Activated CD4-positive, alpha-beta T cell treated with anti-CD3 and anti-CD28 coated beads, Interleukin-2, Interleukin-4, amounts not matched to agents 100 ng/mL and 50 ng/mL, durations not matched to agents 16 hours and 8 hours (primary cell): ENCODE measurements around the gene TCF21.

Source experiments
- DNase-seq: peaks from one replicate; pipeline ENCODE4 v3.0.0-alpha.2; 2020; ENCODE audit warnings: low spot score

TCF21 gene

DNA sequence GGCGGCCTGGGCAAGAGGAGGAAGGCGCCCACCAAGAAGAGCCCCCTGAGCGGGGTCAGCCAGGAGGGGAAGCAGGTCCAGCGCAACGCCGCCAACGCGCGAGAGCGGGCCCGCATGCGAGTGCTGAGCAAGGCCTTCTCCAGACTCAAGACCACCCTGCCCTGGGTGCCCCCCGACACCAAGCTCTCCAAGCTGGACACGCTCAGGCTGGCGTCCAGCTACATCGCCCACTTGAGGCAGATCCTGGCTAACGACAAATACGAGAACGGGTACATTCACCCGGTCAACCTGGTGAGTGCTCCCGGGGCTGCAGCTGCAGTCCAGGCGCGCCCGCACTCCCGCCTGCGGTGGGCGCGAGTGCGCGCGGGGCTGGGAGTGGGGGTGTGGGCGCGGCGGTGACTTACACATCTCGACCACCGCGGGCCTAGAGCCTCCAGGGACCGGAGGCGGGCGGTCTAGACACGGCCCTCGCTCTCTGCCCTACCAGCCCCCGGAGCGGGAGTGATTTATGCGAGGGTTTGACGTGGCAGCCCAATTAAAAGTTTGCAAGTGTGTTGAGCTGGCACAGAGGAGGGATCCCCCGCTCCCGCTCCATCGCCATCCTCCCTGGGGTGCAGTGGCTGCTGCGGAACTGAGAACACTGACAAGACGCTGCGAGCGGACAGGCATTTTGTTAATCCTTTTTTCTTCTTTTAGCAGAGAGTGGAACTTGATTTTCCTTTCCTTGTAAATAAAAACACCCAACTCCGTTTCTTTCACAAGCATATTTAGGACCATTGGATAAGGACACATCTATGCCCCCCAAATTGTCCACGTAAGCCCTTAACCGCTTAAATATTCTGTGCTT lies 867 bp downstream of the TCF21 start:
- DNase-seq = no peak

DNA sequence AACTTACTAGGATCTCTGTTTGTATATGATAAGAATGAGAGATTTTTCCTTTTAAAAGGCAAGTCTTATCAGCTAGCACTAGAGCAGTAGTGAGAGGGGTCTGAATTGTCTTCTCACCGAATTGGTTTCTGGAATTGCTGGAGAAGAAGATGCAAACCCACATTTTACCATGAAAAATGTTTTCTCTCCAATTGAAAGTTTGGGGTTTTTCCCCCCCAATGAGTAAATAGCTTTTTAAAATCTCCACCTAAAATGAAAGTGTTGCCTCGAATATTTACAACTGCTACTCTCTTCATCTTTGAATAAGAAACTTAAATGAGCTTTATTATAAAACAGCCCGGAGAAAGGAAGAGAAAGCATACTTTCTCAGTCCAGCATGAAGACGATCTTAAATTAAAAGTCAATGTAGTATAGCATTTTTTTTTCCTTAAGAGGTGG lies 1.8 kb downstream of the TCF21 start:
- DNase-seq = no peak

DNA sequence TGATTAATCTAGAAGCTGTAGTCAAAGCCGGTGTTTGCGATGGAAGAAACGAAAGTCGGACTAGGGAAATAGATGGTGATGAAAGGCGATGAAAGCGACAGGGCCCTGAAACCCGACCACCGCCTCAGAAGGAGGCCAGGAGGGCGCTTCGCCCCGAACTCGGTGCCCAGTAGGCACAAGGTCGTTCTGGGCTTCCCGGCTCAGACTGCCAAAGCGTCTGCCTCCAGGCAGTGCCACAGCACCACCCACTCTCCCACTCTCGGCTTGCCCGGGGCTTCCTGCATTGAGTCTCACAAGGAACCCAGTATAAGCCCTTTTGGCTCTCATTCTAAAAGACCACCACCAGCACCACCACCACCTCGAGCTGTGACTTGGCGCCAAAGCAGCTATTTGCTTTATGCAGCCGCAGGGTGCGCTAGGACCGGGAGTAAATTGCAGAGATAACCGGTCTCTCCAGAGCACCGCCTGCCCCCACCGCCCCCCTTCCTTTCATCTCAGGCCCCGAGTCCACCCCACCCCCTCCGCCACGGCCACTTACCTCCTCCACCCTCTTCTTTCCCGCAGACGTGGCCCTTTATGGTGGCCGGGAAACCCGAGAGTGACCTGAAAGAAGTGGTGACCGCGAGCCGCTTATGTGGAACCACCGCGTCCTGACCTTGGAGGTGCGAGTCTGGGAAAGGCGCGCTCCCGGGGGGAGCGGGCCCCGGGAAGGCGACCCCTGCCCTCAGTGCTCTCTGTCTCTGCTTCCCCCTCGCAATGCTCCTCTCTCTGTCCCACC lies 2.4 kb downstream of the TCF21 start:
- no peak for DNase-seq

DNA sequence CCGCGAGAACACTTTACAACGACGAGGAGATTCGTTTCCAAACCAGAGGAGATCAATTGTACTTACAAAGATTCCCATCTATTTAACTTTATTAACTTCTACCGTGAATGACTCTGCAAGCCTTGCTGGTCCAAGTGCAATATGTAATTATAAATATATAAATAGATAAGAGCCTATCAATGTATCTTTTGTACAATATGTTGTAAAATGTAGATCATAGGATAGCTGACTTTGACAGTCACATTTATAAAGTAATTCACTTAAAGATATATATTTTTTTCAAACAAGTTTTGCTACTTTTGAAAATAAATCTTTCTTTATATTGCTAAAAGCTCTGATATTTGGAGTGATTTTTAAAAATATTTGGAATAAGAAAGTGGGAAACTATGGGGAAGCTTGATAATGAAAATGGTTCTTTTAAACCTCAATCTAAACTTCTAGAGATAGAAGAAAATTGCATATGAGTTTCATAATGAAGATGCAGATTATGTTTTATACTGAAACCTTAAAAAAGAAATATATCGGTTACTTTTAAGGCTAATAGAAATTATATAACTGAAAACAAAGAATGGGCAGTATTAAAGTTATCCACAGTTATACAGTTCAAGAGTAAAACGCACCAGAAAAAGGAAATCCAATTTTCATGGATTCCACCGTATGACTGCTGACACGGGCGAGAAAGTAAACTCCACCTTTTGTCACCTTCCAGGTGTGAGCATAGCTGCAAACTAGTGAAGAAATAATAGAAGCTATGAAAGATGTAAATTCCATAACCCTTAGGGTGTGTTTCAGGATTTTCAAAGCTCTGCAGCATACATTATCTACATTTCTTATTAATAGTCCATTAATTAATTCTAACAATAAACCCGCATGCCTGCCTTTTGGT lies 3.3 kb downstream of the TCF21 start:
- no peak for DNase-seq

DNA sequence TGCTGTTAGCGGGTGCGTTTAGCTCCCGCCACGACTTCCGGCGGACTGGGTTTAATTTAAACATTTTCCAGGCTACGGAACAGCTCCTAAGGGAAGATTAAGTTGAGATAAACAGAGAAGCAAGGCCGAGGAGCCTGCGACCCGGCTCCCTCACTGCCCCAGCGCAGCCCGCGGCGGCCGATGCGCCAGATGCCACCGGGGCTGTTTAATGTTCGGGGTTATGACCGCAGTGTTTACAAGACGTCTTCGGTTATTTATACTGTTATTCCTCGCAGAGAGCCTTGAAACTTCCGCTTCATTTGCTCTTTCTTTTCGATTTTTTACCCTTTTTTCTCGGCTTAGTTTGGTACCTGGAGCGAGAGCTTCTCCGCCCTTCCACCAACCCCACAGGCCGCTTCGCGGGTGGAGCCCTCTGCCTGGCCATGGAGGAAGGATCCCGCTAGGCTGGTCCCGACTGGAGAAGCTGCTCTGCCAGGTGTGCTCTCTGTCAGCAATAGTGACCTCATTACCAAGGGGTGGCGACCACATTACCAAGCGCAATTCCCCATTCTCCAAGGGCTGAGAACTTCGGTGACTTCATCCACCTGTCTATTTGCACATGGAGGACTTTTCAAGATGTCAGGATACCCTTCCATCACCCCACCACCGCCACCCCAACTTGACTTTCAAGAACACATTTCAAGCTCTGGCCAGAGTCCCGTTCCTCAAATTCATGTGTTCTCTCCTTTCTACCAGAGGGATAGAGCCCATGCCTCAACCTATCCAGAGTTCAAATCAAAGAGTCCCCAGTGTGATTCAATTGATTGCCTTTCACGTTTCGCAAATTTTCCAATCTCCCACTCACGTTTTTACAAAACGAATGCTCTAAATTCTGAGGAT lies 4.1 kb downstream of the TCF21 start:
- no peak for DNase-seq

DNA sequence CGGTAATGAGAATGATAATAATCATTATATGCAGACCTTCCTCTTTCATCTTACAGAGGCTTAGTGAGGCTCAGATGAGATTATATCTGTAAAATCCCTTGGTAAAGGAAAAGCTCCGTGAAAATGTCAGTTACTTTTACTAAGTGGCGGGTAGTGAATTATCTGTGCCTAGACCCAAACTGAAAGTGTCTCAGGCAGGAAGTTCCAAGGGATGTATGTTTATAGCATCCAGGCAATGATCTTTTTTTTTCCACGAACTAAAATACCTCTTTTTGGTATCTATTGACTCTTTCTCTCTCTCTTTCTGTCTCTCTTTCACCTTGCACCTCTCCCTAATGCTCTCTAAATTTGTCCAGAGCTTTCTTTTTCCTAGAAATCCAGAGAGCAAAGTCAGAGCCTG lies 5.0 kb downstream of the TCF21 start:
- no peak for DNase-seq

DNA sequence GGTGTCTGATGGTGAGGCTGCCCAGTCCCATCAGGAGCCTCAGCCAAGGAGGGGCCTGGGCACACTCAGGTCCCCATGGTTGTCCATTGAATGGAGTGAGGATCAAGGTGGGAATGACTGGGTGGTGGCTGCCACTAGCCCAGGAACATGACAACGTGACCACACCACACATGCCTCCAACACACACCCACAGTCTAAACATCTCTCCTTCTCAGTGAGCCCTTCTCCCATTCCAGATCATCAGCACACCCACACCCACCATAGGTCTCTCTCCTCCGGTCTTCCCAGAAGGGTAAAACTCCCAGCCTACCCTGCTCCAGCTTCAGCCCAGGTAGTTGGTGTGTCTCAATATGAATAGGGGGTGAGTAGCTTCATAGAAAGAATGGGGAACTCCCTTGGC lies 5.5 kb downstream of the TCF21 start:
- no peak for DNase-seq

DNA sequence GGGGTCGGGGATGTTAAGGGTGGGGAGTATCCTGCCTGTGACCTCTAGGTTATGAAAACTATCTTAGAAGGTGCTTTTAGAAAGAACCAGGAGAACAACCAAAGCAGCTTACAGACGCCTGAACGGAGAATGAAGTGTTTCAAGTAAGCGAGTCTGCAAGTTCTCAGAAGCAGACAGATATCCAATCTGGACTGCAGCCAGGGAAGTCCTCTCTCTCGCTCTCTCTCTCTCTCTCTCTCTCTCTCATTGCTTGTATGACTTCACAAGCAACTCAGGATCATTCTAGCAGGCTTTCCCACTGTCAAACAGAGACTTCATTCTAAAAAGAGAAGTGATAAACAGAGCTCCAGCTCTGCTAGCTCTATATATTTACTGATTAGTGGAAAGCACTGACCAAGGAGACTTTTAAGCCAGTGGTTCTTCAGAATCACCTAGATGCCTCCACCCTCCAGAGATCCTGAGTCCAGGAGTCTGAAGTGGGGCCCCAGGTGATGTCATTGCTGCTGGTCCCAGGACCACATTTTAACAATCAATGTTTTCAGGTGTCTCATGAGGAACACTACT lies 6.0 kb downstream of the TCF21 start:
- no peak for DNase-seq

DNA sequence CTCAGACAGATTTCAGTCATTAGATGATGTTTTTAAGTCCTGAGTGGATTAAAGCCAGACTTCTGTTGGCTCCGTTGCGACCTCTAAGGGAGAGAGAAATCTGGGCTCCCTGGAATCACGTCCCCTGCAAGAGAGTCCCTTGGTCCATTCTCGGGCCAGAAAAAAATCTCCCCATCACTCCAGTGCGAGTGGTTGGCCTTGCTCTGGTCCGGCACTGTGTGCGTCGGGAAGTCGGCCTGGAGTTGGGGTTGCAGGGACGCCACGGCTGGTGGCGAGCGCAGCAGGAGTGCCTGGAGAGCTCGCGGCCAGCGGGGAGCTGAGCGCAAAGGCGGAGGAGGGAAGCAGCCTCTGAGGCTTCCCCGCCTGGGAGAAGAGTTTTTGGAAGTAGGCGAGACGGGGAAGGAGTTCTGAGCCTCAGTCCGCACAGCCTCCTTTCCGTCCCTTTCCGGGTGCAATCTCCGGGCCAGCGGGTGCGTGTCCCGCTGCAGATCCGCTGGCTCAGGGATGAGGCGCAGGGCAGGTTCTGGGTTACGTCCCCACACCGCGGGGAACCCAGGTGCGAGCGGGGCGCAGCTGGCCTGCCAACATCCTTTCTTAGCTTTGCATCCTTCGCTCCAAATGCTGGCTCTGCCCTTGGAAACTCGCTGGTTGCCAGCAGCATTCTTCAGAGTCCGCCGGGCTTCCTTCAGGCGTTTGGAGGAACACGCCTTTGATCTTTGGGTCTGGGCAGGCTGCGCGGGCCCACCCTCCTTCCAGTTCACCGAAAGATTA lies 6.8 kb downstream of the TCF21 start:
- DNase-seq = no peak

DNA sequence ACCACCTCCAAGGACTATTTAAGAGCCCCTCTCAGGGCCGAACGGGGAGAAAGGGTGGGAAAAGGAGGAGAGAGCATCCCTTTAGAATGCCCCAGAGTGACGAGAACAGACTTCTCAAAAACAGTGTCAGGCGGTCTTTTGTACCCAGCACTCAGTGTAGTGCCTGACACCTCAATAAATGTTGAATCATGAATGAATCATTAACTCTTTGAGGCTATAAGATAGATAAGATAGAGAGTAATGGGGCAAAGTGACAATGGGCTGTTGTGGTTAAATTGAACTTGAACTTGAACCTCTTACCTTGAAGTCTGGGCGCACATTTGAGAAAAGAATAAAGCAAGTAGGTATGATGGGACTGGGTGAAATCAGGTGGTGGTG lies 7.4 kb downstream of the TCF21 start:
- no peak for DNase-seq

DNA sequence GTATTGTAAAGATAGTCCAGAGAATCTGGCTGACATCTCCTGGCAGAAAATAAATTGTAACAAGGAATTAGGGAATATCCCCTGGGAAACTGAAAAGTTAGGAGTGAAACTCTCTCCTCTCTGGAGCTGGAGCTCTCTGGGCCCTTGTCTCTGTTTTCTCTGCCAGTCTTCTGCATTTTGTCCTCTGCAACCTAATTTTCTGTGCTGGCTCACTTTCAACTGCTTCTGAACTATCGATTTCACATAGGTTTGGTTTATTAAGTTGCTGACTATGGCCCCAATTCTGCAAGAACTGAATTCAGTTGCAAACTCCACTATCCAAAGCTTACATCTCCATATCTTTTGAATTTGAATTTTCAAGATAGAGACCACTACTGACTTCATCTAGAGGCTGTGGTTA lies 9.3 kb downstream of the TCF21 start:
- DNase-seq = no peak

DNA sequence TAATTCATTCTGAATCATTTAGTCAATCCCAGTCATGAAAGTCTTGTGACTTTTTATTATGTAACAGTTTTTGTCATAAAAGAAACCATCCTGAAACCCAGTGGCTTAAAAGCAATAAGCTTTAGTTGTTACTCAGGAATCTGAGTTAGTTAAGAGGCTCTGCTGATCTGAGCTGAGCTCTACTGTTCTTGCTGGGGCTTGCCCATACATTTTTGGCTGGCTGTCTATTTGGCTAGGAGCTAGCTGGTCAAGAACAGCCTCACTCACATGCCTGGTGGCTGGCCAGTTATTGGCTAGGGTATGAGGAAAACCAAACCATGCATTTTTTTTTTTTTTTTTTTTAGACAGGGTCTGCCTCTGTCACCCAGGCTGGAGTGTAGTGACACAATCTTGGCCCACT lies 10.6 kb downstream of the TCF21 start:
- DNase-seq = no peak

DNA sequence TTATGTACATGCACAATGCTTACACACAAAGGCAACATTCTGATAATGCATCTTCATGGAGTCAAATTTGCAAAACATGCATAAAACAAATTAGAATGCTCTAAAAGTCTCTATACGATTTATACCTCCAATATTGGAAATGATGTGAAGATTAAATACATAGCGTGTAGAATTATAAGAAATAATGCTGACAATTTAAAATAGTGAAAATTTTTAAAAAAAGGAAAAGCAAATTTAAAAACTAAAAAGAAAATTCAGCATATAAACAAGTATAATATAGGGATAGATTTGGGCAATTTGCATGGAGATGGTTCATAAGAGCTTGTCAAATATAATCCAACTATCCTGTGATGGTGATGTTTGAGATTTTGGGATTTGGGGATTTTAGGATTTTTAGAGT lies 14.9 kb downstream of the TCF21 start:
- DNase-seq = no peak

DNA sequence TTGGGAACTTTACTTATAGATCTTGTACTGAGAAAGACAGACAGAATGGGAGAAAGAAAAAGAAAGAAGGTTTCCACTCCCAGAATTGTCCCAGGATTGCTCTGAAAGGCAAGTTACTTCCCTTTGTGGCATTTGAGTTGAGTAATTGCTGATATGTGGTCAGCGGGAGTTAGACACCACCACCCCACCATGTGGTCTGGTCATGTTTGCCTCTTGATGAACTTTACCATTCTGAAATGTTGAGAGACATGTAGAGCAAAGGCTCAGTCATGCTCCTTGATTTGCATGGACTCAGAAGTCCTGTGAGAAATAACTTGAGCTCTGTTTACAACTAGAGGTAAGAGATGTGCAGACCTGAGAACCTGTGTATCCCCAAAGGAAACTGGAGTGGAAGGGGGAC lies 17.1 kb downstream of the TCF21 start:
- no peak for DNase-seq

DNA sequence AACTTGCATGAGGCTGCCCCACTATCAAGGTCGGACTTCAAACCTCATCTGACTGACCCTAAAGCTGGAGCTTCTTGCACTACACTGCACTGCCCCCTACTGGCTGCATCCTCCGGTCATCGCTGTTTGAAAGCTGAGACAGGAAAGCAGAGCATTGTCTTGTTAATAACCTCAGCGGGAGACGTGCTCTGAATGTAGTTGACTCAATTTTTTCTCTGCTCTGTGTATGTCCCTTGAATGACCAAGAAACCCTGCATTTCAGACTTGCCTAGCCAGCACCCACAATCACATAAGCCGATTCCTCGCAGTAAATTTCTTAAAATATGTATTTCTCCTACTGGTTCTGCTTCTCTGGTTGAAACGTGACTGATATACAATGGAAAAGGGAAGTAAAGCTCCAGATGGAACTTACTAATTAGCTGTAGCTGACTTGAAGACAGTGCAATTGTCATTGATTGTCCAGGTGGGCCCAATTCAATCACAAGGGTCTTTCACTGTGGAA lies 27.8 kb downstream of the TCF21 start:
- peak; percentile 79 for DNase-seq

DNA sequence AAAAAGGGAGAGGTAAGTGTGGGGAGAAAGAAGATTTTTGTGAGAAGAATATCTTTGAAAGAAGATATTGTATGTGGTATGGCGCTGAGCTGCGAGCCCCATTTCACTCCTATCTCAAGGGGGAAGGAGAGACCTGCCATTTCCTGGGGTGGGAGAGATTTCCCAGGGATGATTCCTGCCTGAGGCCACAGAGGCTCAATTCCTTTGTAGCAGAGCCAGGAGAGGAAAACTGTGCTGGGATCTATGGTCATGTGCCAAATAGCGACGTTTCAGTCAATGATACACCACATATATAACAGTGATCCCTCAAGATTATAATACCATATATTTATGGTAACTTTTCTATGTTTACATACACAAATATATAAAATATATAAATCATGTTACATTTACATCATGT lies 28.9 kb downstream of the TCF21 start:
- DNase-seq = no peak

DNA sequence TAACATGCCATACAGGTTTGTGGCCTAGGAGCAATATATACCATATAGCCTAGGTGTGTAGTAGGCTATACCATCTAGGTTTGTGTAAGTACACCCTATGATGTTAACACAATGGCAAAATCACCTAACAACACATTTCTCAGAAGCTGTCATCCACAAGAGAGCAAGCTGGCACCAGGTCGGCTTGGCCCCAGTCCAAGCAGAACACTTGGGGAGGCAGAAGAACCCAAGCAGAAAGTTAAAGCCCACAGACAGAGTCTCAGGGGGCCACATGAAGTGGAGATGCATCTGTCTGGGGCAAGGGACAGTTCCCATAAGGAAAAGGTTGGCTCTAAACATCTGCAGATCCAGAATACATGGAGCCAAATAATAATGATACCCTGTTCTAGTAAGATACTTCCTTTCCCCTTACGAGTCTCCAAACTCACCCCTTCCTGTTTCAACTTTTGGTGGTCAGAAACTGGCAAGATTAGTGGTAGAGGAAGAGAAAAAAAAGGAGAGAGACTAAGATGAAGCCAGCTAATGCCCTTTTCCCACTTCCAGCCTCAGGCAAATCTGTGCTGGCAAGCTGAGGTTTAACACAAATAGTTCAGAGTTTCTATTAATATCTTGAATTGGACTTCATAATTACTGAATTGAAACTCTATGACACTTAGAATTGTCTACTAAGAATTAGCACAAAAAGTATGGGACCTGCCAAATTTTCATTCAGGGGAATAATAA lies 29.5 kb downstream of the TCF21 start:
- DNase-seq = no peak

DNA sequence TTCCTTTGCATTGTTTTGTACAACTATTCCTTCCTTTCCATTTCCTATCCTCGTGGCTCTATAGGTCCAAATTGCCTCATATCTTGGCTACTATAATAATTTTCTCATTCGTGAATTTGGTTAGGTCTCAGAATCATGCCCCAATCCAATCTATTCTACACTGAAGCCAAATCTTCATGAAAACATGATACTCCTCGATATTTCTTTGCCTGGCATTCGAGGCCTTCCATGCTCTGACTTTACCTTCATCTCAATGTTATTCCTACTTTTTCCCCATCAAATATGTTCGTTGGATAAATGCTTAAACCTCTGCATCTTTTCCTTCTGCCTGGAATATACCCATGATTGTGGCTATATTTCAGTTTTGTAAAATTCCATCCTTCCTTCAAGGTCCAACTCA lies 30.4 kb downstream of the TCF21 start:
- no peak for DNase-seq

DNA sequence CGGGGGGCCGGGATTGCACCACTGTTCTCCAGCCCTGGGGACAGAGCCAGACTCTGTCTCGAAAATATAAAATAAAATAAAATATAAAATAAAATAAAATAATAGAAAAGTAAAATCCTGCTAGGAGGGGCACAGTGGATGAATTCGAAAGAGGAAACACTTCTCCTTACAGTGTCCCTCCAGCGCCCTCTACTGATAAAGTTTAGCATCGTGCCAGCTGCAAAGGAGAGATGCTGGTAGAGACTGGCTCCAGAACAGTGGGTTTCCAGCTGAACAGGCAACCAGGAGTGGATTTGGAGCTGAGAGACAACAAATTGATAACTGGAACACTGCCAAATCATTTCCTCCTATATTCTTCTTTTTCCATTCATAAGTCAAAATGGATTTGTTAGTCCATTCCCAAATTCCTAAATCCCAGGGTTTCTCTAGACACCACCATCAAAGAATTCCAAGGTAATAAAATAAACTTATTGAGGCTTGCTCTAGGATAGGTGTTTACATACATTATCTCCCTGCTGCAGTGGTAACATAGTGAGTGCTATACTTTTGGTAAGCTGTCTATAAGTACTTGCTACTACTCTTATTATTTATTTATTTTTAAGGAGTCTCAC lies 32.4 kb downstream of the TCF21 start:
- peak; percentile 72 for DNase-seq
